HCT116 (cell line): ENCODE measurements around the gene ZFP36.

Source experiments
- ELF1 ChIP-seq: IDR thresholded peaks from 2 replicates; pipeline ENCODE4 v1.6.1; 2012; ENCODE audit warnings: low read depth, borderline replicate concordance
- POLR2A ChIP-seq: IDR thresholded peaks from 2 replicates; pipeline ENCODE4 v1.7.0; 2011; ENCODE audit warnings: borderline replicate concordance; ENCODE audit not compliant: insufficient read depth, insufficient read length; ENCODE audit errors: extremely low read depth

DNA sequence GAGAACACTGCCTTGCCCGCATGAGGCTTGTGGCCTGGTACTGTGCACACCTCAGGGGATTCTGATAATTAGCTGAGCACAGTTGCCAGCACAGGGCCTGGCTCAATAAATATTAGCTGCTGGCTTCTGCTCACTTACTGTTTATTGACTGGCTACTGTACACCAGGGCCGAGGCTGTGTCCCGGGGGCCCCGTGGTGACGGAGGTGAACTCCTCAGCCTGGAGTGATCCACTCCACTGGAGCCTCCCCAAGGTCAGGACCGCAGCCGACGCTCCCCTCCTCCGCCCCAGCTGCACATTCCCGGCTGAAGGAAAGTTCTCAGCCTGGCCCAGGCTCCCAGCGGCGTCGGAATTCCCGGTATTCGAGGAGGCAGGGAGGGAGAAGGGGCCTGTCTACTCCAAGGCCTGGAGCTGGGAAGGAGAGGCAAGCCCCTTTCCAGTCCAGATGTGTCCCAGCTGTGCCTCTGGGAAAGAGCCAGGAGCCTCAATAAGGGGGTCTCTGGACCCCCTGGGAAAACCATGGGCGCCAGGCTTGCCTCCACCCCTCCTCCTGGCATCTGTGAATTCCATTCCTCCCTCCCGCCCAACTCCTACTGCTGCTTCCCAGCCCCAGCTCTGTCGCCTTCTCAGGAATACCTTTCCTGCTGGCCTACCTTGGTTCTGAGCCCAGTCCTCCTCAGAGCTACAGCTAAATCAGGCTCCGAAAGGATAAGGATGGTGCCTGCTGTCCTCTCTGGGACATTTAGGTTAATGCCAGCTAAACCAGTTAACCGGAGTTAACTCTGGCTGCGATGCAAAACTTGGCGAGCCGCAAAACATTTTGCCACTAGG lies 21.9 kb downstream of the ZFP36 start:
- TF ChIP-seq POLR2A = no peak
- TF ChIP-seq ELF1 = no peak
